ENCODE data around the gene PRR14. TPM values are rescaled to one million over a fixed set of nuclear protein-coding genes. Genes with fewer than 3 reads are reported as not detected.

Gene PRR14
- total RNA-seq, 1 donor from 2014 or later, result 6.8 TPM

GRCh38 chr16:30649725-30650368 lies 913 bp upstream of the PRR14 start:
- H3K4me1 ChIP-seq (ENCODE audit: control insufficient read depth in 3 of 3, insufficient read depth in 3 of 3, low read length in 3 of 3), result peaks cover 17 to 22% (median 21%) of the 10 kb centered on the region in 3 donors
- peak overlapping the region; percentile 93 for H3K27ac ChIP-seq (ENCODE audit: low read depth, low read length)
- H3K4me3 ChIP-seq (ENCODE audit: low read length in 3 of 3), result peak overlapping the region; percentile 78 to 91 (median 83)
- no peaks in the 10 kb centered on the region for H3K9me3 ChIP-seq (ENCODE audit: control insufficient read depth in 3 of 3, low read length in 3 of 3)
- peaks cover 20 to 21% (median 21%) of the 10 kb centered on the region in 3 donors for H3K36me3 ChIP-seq (ENCODE audit: control insufficient read depth in 3 of 3, insufficient read depth in 3 of 3, low read length in 3 of 3)
- peak overlapping the region; percentile 84 to 97 (median 85) for H3K9ac ChIP-seq (ENCODE audit: low read depth in 1 of 3, low read length in 3 of 3)
- no peaks in the 10 kb centered on the region for H3K27me3 ChIP-seq (ENCODE audit: control insufficient read depth in 3 of 3, insufficient read depth in 3 of 3, low read length in 3 of 3)

- peaks cover 34 to 35% (median 35%) of the 10 kb centered on the region in 3 donors for H3K36me3 ChIP-seq (ENCODE audit: control insufficient read depth in 3 of 3, insufficient read depth in 3 of 3, low read length in 3 of 3)
- no peaks in the 10 kb centered on the region for H3K9me3 ChIP-seq (ENCODE audit: control insufficient read depth in 3 of 3, low read length in 3 of 3)
- H3K4me3 ChIP-seq (ENCODE audit: low read length in 3 of 3), result peak overlapping the region; percentile 89 to 92 (median 91)
- peak overlapping the region; percentile 93 for H3K27ac ChIP-seq (ENCODE audit: low read depth, low read length)
- H3K27me3 ChIP-seq (ENCODE audit: control insufficient read depth in 3 of 3, insufficient read depth in 3 of 3, low read length in 3 of 3), result no peaks in the 10 kb centered on the region
- H3K4me1 ChIP-seq (ENCODE audit: control insufficient read depth in 3 of 3, insufficient read depth in 3 of 3, low read length in 3 of 3), result peaks cover 17 to 22% (median 21%) of the 10 kb centered on the region in 3 donors
- H3K9ac ChIP-seq (ENCODE audit: low read depth in 1 of 3, low read length in 3 of 3), result peak overlapping the region; percentile 96 to 97 (median 97)
Measured at GRCh38 chr16:30651124-30652004, 604 bp downstream of the PRR14 start.

- Histone ChIP-seq H3K36me3 (ENCODE audit: control insufficient read depth in 3 of 3, insufficient read depth in 3 of 3, low read length in 3 of 3) (peaks cover 37 to 40% (median 38%) of the 10 kb centered on the region in 3 donors), H3K27me3 (ENCODE audit: control insufficient read depth in 3 of 3, insufficient read depth in 3 of 3, low read length in 3 of 3) (no peaks in the 10 kb centered on the region), H3K9me3 (ENCODE audit: control insufficient read depth in 3 of 3, low read length in 3 of 3) (no peaks in the 10 kb centered on the region), H3K27ac (ENCODE audit: low read depth, low read length) (peak overlapping the region; percentile 93), H3K4me1 (ENCODE audit: control insufficient read depth in 3 of 3, insufficient read depth in 3 of 3, low read length in 3 of 3) (peaks cover 21 to 27% (median 24%) of the 10 kb centered on the region in 3 donors), H3K4me3 (ENCODE audit: low read length in 3 of 3) (peak overlapping the region; percentile 71 to 91 (median 74)), H3K9ac (ENCODE audit: low read depth in 1 of 3, low read length in 3 of 3) (peak overlapping the region; percentile 79 to 97 (median 88))
Measured at GRCh38 chr16:30652005-30652296, 1.2 kb downstream of the PRR14 start.

GRCh38 chr16:30652718-30653117 lies 2.0 kb downstream of the PRR14 start:
- peak overlapping the region in 2 of 3 donors; percentile 40 to 97 for H3K9ac ChIP-seq (ENCODE audit: low read depth in 1 of 3, low read length in 3 of 3)
- H3K4me3 ChIP-seq (ENCODE audit: low read length in 3 of 3), result no peak overlapping the region
- no peak overlapping the region for H3K27ac ChIP-seq (ENCODE audit: low read depth, low read length)
- no peaks in the 10 kb centered on the region for H3K27me3 ChIP-seq (ENCODE audit: control insufficient read depth in 3 of 3, insufficient read depth in 3 of 3, low read length in 3 of 3)
- H3K36me3 ChIP-seq (ENCODE audit: control insufficient read depth in 3 of 3, insufficient read depth in 3 of 3, low read length in 3 of 3), result peaks cover 37 to 40% (median 38%) of the 10 kb centered on the region in 3 donors
- H3K9me3 ChIP-seq (ENCODE audit: control insufficient read depth in 3 of 3, low read length in 3 of 3), result no peaks in the 10 kb centered on the region
- peaks cover 28 to 34% (median 31%) of the 10 kb centered on the region in 3 donors for H3K4me1 ChIP-seq (ENCODE audit: control insufficient read depth in 3 of 3, insufficient read depth in 3 of 3, low read length in 3 of 3)

- H3K27me3 ChIP-seq (ENCODE audit: control insufficient read depth in 3 of 3, insufficient read depth in 3 of 3, low read length in 3 of 3), result no peaks in the 10 kb centered on the region
- no peak overlapping the region for H3K27ac ChIP-seq (ENCODE audit: low read depth, low read length)
- H3K9me3 ChIP-seq (ENCODE audit: control insufficient read depth in 3 of 3, low read length in 3 of 3), result no peaks in the 10 kb centered on the region
- H3K4me1 ChIP-seq (ENCODE audit: control insufficient read depth in 3 of 3, insufficient read depth in 3 of 3, low read length in 3 of 3), result peaks cover 28 to 36% (median 28%) of the 10 kb centered on the region in 3 donors
- no peak overlapping the region for H3K9ac ChIP-seq (ENCODE audit: low read depth in 1 of 3, low read length in 3 of 3)
- H3K4me3 ChIP-seq (ENCODE audit: low read length in 3 of 3), result no peak overlapping the region
- H3K36me3 ChIP-seq (ENCODE audit: control insufficient read depth in 3 of 3, insufficient read depth in 3 of 3, low read length in 3 of 3), result peaks cover 37 to 40% (median 38%) of the 10 kb centered on the region in 3 donors
Measured at GRCh38 chr16:30654856-30655255, 4.1 kb downstream of the PRR14 start.

- H3K4me3 ChIP-seq (ENCODE audit: low read length in 3 of 3), result no peak overlapping the region
- peaks cover 32 to 44% (median 35%) of the 10 kb centered on the region in 3 donors for H3K4me1 ChIP-seq (ENCODE audit: control insufficient read depth in 3 of 3, insufficient read depth in 3 of 3, low read length in 3 of 3)
- peak overlapping the region in 1 of 3 donors; percentile 25 for H3K9ac ChIP-seq (ENCODE audit: low read depth in 1 of 3, low read length in 3 of 3)
- H3K36me3 ChIP-seq (ENCODE audit: control insufficient read depth in 3 of 3, insufficient read depth in 3 of 3, low read length in 3 of 3), result peaks cover 38 to 43% (median 40%) of the 10 kb centered on the region in 3 donors
- no peak overlapping the region for H3K27ac ChIP-seq (ENCODE audit: low read depth, low read length)
- H3K27me3 ChIP-seq (ENCODE audit: control insufficient read depth in 3 of 3, insufficient read depth in 3 of 3, low read length in 3 of 3), result no peaks in the 10 kb centered on the region
- no peaks in the 10 kb centered on the region for H3K9me3 ChIP-seq (ENCODE audit: control insufficient read depth in 3 of 3, low read length in 3 of 3)
Measured at GRCh38 chr16:30655815-30656347, 5.1 kb downstream of the PRR14 start.

GRCh38 chr16:30656388-30656787 lies 5.6 kb downstream of the PRR14 start:
- H3K4me3 ChIP-seq (ENCODE audit: low read length in 3 of 3), result no peak overlapping the region
- H3K27ac ChIP-seq (ENCODE audit: low read depth, low read length), result no peak overlapping the region
- no peaks in the 10 kb centered on the region for H3K27me3 ChIP-seq (ENCODE audit: control insufficient read depth in 3 of 3, insufficient read depth in 3 of 3, low read length in 3 of 3)
- peaks cover 43 to 48% (median 45%) of the 10 kb centered on the region in 3 donors for H3K36me3 ChIP-seq (ENCODE audit: control insufficient read depth in 3 of 3, insufficient read depth in 3 of 3, low read length in 3 of 3)
- no peak overlapping the region for H3K9ac ChIP-seq (ENCODE audit: low read depth in 1 of 3, low read length in 3 of 3)
- H3K4me1 ChIP-seq (ENCODE audit: control insufficient read depth in 3 of 3, insufficient read depth in 3 of 3, low read length in 3 of 3), result peaks cover 37 to 46% (median 40%) of the 10 kb centered on the region in 3 donors
- no peaks in the 10 kb centered on the region for H3K9me3 ChIP-seq (ENCODE audit: control insufficient read depth in 3 of 3, low read length in 3 of 3)

GRCh38 chr16:30656974-30657865 lies 6.5 kb downstream of the PRR14 start:
- H3K27me3 ChIP-seq (ENCODE audit: control insufficient read depth in 3 of 3, insufficient read depth in 3 of 3, low read length in 3 of 3), result no peaks in the 10 kb centered on the region
- peaks cover 38 to 48% (median 42%) of the 10 kb centered on the region in 3 donors for H3K4me1 ChIP-seq (ENCODE audit: control insufficient read depth in 3 of 3, insufficient read depth in 3 of 3, low read length in 3 of 3)
- H3K4me3 ChIP-seq (ENCODE audit: low read length in 3 of 3), result peak overlapping the region; percentile 70 to 82 (median 82)
- H3K9ac ChIP-seq (ENCODE audit: low read depth in 1 of 3, low read length in 3 of 3), result peak overlapping the region; percentile 79 to 82 (median 80)
- peaks cover 48 to 56% (median 53%) of the 10 kb centered on the region in 3 donors for H3K36me3 ChIP-seq (ENCODE audit: control insufficient read depth in 3 of 3, insufficient read depth in 3 of 3, low read length in 3 of 3)
- peak overlapping the region; percentile 81 for H3K27ac ChIP-seq (ENCODE audit: low read depth, low read length)
- no peaks in the 10 kb centered on the region for H3K9me3 ChIP-seq (ENCODE audit: control insufficient read depth in 3 of 3, low read length in 3 of 3)

Measured in skeletal muscle tissue (tissue), 4 donors.